Endodermal cell (in vitro differentiated cells): ENCODE results near the gene FHIP2A. TPM values are rescaled to one million over a fixed set of nuclear protein-coding genes. Genes with fewer than 3 reads are reported as not detected.
"Not testable (repeated sequence)": the region's sequence is repeated elsewhere in the genome, so short reads cannot be mapped to it uniquely, and the experiment has no call there.

Source experiments
- DNase-seq: peaks from one replicate; pipeline ENCODE4 v3.0.0-alpha.2; 2017
- H3K27ac ChIP-seq: 2 replicates; pipeline ENCODE4 v1.5.1; 2013; ENCODE audit warnings: mild to moderate bottlenecking, low read depth, low read length, moderate library complexity
- H3K27me3 ChIP-seq: 2 replicates; pipeline ENCODE4 v1.6.1; 2013; ENCODE audit warnings: mild to moderate bottlenecking, low read length, moderate library complexity; ENCODE audit not compliant: insufficient read depth, control insufficient read depth, poor library complexity, severe bottlenecking
- H3K36me3 ChIP-seq: 2 replicates; pipeline ENCODE4 v1.7.0; 2013; ENCODE audit warnings: mild to moderate bottlenecking, low read length, moderate library complexity; ENCODE audit not compliant: control insufficient read depth, insufficient read depth
- H3K4me1 ChIP-seq: one replicate; pipeline ENCODE4 v1.7.0; 2013; ENCODE audit warnings: low read length; ENCODE audit not compliant: control insufficient read depth, insufficient read depth
- H3K4me3 ChIP-seq: 2 replicates; pipeline ENCODE4 v1.5.1; 2013; ENCODE audit warnings: mild to moderate bottlenecking, low read length, moderate library complexity
- H3K9ac ChIP-seq: 2 replicates; pipeline ENCODE4 v1.6.1; 2013; ENCODE audit warnings: mild to moderate bottlenecking, low read length, moderate library complexity; ENCODE audit not compliant: poor library complexity, severe bottlenecking; ENCODE audit errors: extremely low read depth
- H3K9me3 ChIP-seq: 2 replicates; pipeline ENCODE4 v1.6.1; 2013; ENCODE audit warnings: mild to moderate bottlenecking, low read length, moderate library complexity; ENCODE audit not compliant: control insufficient read depth
- H3K27ac Mint-ChIP-seq: 2 replicates; pipeline ENCODE4 v1.8.0; 2020; ENCODE audit warnings: mixed read lengths
- H3K27me3 Mint-ChIP-seq: 2 replicates; pipeline ENCODE4 v1.8.0; 2021; ENCODE audit warnings: mild to moderate bottlenecking, mixed read lengths; ENCODE audit not compliant: insufficient read depth
- H3K36me3 Mint-ChIP-seq: 2 replicates; pipeline ENCODE4 v1.8.0; 2020; ENCODE audit warnings: low read depth, mixed read lengths
- H3K4me1 Mint-ChIP-seq: 2 replicates; pipeline ENCODE4 v1.8.0; 2020; ENCODE audit warnings: mixed read lengths
- H3K4me3 Mint-ChIP-seq: 2 replicates; pipeline ENCODE4 v1.8.0; 2020; ENCODE audit warnings: mild to moderate bottlenecking, moderate library complexity, mixed read lengths
- H3K9me3 Mint-ChIP-seq: 2 replicates; pipeline ENCODE4 v1.8.0; 2020; ENCODE audit warnings: mild to moderate bottlenecking, mixed read lengths
- CTCF ChIP-seq: fragments of 200-600 bp; sonication (generic); conservative IDR thresholded peaks from 2 replicates; pipeline ENCODE4 v1.5.0; 2021; ENCODE audit warnings: antibody characterized with exemption, mild to moderate bottlenecking
- WGBS, 2 experiments: methylation state at CpG; one replicate each; pipeline versions ENCODE4 v1.1.5 to v1.1.7; 2013; ENCODE audit warnings: missing lambda C conversion rate in 2 of 2, mixed read lengths in 1 of 2; ENCODE audit not compliant: insufficient coverage in 1 of 2, insufficient read length in 1 of 2; 5-methylcytosine and 5-hydroxymethylcytosine counted together
- total RNA-seq, 2 donors: library from RNA; stranded (reverse); fragmentation: NEBNext Ultra II Directional in 1 of 2; extraction: Animal tissue kit (Norgen Biotek cat#: 25700) in 1 of 2; gene quantifications; 2 replicates in 1 of 2; 3 replicates in 1 of 2; pipeline ENCODE4 v1.2.1, GENCODE V29; 2021

FHIP2A gene
- total RNA-seq, 2 donors from 2014 or later, result 24.4 to 28.8 TPM

- no peaks in the 10 kb centered on the region for H3K36me3 Mint-ChIP-seq
- no peak for DNase-seq
- Histone ChIP-seq H3K27me3 (peaks cover 28% of the 10 kb centered on the region), H3K4me3 (no peak overlapping the region), H3K9ac (no peak overlapping the region), H3K36me3 (no peaks in the 10 kb centered on the region), H3K4me1 (no peaks in the 10 kb centered on the region), H3K9me3 (no peaks in the 10 kb centered on the region), H3K27ac (no peak overlapping the region)
- peaks cover 22% of the 10 kb centered on the region for H3K27me3 Mint-ChIP-seq
- no peaks in the 10 kb centered on the region for H3K4me1 Mint-ChIP-seq
- WGBS, 2 experiments, result 30 to 33% methylated on average over 3 of the region's 3 CpGs
- no peak overlapping the region for H3K27ac Mint-ChIP-seq
- H3K9me3 Mint-ChIP-seq, result no peaks in the 10 kb centered on the region
- H3K4me3 Mint-ChIP-seq, result no peak overlapping the region
- TF ChIP-seq CTCF, result no peak
Observed at GRCh38 chr10:114773197-114773532, 48.4 kb upstream of the FHIP2A start.

- not testable (repeated sequence) for H3K27ac ChIP-seq, H3K9ac ChIP-seq, H3K4me1 Mint-ChIP-seq, H3K36me3 ChIP-seq, H3K36me3 Mint-ChIP-seq, DNase-seq, H3K9me3 Mint-ChIP-seq, H3K4me1 ChIP-seq, H3K27ac Mint-ChIP-seq, H3K27me3 ChIP-seq, H3K9me3 ChIP-seq, H3K27me3 Mint-ChIP-seq, H3K4me3 Mint-ChIP-seq, H3K4me3 ChIP-seq
- 77 to 93% methylated on average over 3 of the region's 3 CpGs for WGBS, 2 experiments
Observed at GRCh38 chr10:114775082-114775481, 46.5 kb upstream of the FHIP2A start.

- no peak overlapping the region for H3K4me3 Mint-ChIP-seq
- Histone ChIP-seq H3K36me3 (no peaks in the 10 kb centered on the region), H3K9me3 (no peaks in the 10 kb centered on the region), H3K27ac (no peak overlapping the region), H3K4me1 (no peaks in the 10 kb centered on the region), H3K4me3 (no peak overlapping the region), H3K9ac (no peak overlapping the region), H3K27me3 (peaks cover 6% of the 10 kb centered on the region)
- no peaks in the 10 kb centered on the region for H3K9me3 Mint-ChIP-seq
- TF ChIP-seq CTCF, result no peak
- no peaks in the 10 kb centered on the region for H3K36me3 Mint-ChIP-seq
- WGBS, 2 experiments, result 94 to 100% methylated on average over 1 of the region's 1 CpG
- H3K27me3 Mint-ChIP-seq, result peaks cover 2% of the 10 kb centered on the region
- no peak overlapping the region for H3K27ac Mint-ChIP-seq
- DNase-seq, result no peak
- H3K4me1 Mint-ChIP-seq, result peaks cover 8% of the 10 kb centered on the region
Observed at GRCh38 chr10:114777415-114777814, 44.2 kb upstream of the FHIP2A start.

GRCh38 chr10:114779803-114780576 is 41.6 kb upstream of the FHIP2A start:
- Mint-ChIP-seq H3K4me3 (no peak overlapping the region), H3K36me3 (no peaks in the 10 kb centered on the region), H3K27me3 (no peaks in the 10 kb centered on the region), H3K9me3 (no peaks in the 10 kb centered on the region), H3K4me1 (peaks cover 8% of the 10 kb centered on the region), H3K27ac (no peak overlapping the region)
- no peaks in the 10 kb centered on the region for H3K9me3 ChIP-seq
- 86 to 100% methylated on average over 1 to 3 of the region's 3 CpGs for WGBS, 2 experiments
- no peaks in the 10 kb centered on the region for H3K4me1 ChIP-seq
- no peak for DNase-seq
- no peak overlapping the region for H3K9ac ChIP-seq
- no peak overlapping the region for H3K4me3 ChIP-seq
- H3K27me3 ChIP-seq, result no peaks in the 10 kb centered on the region
- no peak overlapping the region for H3K27ac ChIP-seq
- H3K36me3 ChIP-seq, result no peaks in the 10 kb centered on the region
- TF ChIP-seq CTCF, result no peak
